WERI-Rb-1 (cell line): ENCODE data around the gene MFRP.

ENCODE experiments used
- DNase-seq: peaks from one replicate; pipeline ENCODE4 v3.0.0-alpha.2; 2020
- H3K27ac ChIP-seq: fragments of 250-450 bp; sonication (Bioruptor Pico); 2 replicates; pipeline ENCODE4 v1.5.1; 2020; ENCODE audit warnings: mild to moderate bottlenecking, moderate library complexity
- H3K27me3 ChIP-seq: fragments of 250-450 bp; sonication (Bioruptor Pico); 2 replicates; pipeline ENCODE4 v1.5.1; 2021; ENCODE audit warnings: mild to moderate bottlenecking, low read depth, moderate library complexity; ENCODE audit not compliant: insufficient read depth, severe bottlenecking
- H3K36me3 ChIP-seq: fragments of 250-450 bp; sonication (Bioruptor Pico); 2 replicates; pipeline ENCODE4 v1.5.1; 2020; ENCODE audit warnings: mild to moderate bottlenecking, moderate library complexity
- H3K4me3 ChIP-seq: 2 replicates; pipeline ENCODE4 v1.5.1; 2011; ENCODE audit warnings: low read depth, mild to moderate bottlenecking, control low read depth, low read length
- H3K9me3 ChIP-seq: fragments of 250-450 bp; sonication (Bioruptor Pico); 2 replicates; pipeline ENCODE4 v1.5.1; 2021; ENCODE audit warnings: mild to moderate bottlenecking, moderate library complexity; ENCODE audit not compliant: severe bottlenecking
- TF ChIP-seq, protein P1 (sequence below): IDR thresholded peaks from 2 replicates; pipeline ENCODE4 v1.5.1; 2011; ENCODE audit warnings: low read depth, mild to moderate bottlenecking, control low read depth, inconsistent platforms, low read length

Gene MFRP

DNA sequence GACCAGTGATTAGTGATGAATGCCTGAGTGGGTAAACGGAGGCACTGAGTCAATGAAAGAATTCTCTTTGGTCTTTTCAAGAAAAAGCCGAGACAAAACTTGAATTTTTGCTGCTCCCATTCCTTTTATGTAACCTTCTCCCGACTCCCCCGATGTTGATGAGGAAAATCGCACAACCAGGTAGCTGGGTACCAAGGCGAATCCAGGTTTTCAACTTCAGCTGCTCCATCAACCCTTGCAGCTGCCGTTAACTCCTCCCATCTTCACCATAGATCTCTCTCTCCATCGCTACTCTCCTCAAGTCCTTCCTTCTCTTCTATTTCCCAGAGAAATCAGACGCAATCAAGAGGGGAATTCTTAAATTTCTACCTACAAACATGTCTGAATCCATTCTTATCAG lies 35.6 kb upstream of the MFRP start:
- H3K27ac ChIP-seq: no peak overlapping the region

DNA sequence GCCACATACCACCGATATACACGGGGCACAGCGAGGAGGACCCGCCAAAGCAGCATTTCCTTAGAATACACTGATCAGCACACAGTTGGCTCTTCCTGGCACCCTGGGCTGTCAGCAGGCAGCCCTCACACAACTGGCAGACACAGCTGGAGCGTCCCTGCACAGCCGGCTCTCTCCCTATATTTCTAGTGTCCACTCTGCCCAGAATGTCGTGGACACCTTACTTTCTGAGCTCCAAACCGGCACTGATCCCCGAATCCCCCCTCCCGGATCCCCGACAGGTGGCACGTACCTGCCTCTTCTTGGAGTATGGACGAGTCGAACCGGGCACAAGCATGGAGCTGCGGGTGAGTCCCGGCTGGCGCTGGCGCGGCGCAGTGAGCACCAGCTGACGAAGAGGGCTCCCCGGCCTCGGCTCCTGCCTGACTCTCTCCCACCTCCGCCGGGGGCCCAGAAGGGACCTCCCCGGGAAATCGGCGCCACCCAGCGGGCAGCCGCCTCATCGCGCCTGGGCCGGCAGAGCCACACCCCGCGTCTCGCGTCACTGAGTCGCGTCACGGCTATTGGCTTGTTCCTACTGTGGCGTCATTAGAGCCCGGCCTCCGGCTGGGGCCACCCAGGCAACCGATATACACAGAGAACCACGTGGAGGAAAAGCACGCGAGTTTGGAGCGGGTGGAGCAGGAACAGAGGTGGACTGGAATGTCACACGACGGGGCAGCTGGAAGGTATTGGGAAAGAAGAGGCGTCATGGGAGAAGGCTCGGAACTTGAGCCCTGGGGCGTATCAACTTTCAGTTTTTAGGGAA lies 34.9 kb upstream of the MFRP start, which contains the start of gene USP2:
TSS of gene USP2 (minus strand) at position 510 of the 808 bp plus-strand sequence. CDS start 8,210 bp downstream, outside the sequence.
- Histone ChIP-seq H3K27me3 (peaks cover 5% of the 10 kb centered on the region), H3K4me3 (peak within 1 kb of the TSS; percentile 40), H3K9me3 (no peaks in the 10 kb centered on the region), H3K27ac (no peak within 1 kb of the TSS), H3K36me3 (no peaks in the 10 kb centered on the region)
- peak; percentile 95 for DNase-seq
- TF ChIP-seq, protein P1, sequence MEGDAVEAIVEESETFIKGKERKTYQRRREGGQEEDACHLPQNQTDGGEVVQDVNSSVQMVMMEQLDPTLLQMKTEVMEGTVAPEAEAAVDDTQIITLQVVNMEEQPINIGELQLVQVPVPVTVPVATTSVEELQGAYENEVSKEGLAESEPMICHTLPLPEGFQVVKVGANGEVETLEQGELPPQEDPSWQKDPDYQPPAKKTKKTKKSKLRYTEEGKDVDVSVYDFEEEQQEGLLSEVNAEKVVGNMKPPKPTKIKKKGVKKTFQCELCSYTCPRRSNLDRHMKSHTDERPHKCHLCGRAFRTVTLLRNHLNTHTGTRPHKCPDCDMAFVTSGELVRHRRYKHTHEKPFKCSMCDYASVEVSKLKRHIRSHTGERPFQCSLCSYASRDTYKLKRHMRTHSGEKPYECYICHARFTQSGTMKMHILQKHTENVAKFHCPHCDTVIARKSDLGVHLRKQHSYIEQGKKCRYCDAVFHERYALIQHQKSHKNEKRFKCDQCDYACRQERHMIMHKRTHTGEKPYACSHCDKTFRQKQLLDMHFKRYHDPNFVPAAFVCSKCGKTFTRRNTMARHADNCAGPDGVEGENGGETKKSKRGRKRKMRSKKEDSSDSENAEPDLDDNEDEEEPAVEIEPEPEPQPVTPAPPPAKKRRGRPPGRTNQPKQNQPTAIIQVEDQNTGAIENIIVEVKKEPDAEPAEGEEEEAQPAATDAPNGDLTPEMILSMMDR: peak; percentile 92

More for the DNA sequence above, 35.6 kb upstream of the MFRP start:
- Histone ChIP-seq H3K27me3 (peaks cover 5% of the 10 kb centered on the region), H3K4me3 (peak overlapping the region; percentile 40), H3K9me3 (no peaks in the 10 kb centered on the region), H3K36me3 (no peaks in the 10 kb centered on the region)
- TF ChIP-seq, protein P1: no peak
- DNase-seq: no peak

DNA sequence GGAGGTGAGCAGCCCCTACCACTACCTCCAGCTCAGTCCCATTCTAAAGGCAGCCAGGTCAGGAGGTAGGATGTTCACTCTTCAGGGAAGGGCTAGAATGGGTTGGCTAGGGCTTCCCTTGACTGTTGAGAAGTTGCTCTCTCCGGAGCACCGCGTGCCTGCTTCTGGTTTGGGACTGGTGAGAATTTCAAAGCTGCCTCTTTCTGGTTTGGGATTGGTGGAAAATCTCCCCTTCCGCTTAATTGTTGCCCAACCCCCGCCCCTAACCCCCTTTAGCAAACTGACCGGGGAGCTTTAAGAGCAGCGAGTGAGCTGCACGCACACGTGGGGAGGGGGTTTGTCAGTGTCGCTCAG lies 34.3 kb upstream of the MFRP start:
- peak overlapping the region; percentile 40 for H3K4me3 ChIP-seq
- DNase-seq: no peak
- TF ChIP-seq, protein P1: no peak
- no peak overlapping the region for H3K27ac ChIP-seq
- no peaks in the 10 kb centered on the region for H3K9me3 ChIP-seq
- peaks cover 5% of the 10 kb centered on the region for H3K27me3 ChIP-seq
- H3K36me3 ChIP-seq: no peaks in the 10 kb centered on the region

DNA sequence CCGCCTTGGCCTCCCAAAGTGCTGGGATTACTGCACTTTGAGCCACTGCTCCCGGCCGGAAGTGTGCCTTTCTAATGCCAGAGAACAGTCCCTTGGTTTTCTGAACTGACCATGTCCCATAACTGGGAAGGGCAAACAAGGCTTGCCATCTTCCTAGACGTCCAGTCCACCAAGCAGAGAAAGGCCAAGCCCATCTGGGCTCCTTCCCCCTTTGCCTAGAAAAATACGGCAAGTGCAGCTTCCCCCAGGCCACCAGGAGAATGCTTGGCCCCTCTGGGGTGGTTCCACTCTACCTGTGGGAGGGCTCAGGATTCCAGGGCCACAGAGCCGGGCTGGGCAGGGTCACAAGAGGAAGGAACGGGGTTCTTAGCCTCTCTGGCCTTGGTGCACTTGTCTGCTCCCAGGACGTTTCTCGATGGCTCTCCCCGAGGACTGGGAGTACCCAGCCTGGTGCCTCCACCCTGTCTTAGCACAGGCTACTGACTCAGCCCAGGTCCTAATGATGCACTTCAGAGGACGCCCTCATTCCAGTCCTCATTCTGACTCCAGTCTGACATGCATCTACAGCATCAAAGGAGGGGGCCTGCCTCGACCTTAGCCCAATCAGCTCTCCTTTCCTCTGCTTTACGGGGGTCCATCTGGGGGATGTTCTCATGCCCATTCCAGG lies 33.8 kb upstream of the MFRP start:
- no peaks in the 10 kb centered on the region for H3K9me3 ChIP-seq
- no peak for DNase-seq
- no peak overlapping the region for H3K27ac ChIP-seq
- H3K27me3 ChIP-seq: peaks cover 5% of the 10 kb centered on the region
- TF ChIP-seq, protein P1: no peak
- H3K36me3 ChIP-seq: no peaks in the 10 kb centered on the region
- no peak overlapping the region for H3K4me3 ChIP-seq

DNA sequence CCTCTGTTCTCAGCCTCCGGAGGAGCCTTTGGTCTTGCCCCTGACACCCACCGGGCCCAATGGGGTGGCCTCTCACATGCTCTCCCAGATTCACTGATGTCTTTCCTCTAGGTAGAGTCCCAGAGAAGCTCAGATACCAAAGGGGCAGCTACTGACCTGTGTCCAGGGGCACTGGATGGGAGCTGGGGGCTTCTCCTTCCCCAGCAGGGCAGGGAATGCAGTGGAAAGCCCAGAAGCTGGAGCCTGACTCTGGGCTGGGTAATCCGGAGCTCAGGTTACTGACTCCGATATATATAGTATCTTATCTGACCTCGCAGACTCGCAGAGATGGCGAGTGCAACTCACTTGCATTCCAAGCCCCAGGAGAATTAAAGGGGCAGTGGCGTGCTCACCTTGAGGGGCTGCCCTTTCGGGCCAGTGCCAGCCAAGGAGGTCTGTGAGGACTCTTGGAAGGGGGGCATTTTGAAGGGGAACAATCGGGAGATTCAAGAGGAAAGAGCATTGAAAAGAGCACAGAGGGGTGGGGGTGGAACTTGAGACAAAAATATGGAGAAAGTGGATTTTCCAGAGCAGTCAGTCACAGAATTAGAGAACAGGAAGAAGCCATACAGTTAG lies 32.5 kb upstream of the MFRP start:
- Histone ChIP-seq H3K27ac (peak overlapping the region; percentile 22; the same call in 1 of the 2 replicates), H3K27me3 (peaks cover 5% of the 10 kb centered on the region), H3K36me3 (no peaks in the 10 kb centered on the region), H3K9me3 (no peaks in the 10 kb centered on the region), H3K4me3 (peak overlapping the region; percentile 15)
- DNase-seq: peak; percentile 59
- TF ChIP-seq, protein P1: no peak
